Mesenchymal stem cell (in vitro differentiated cells and primary cell): ENCODE data around the gene LRRC8B.

ENCODE experiments used
- DNase-seq: peaks from one replicate; pipeline ENCODE4 v3.0.0-alpha.2; 2013
- H2AFZ ChIP-seq: one replicate; pipeline ENCODE4 v1.6.1; 2013; ENCODE audit warnings: low read depth, mild to moderate bottlenecking, control low read depth, inconsistent platforms, low read length, moderate library complexity
- H2AK5ac ChIP-seq: 2 replicates; pipeline ENCODE4 v1.6.1; 2013; ENCODE audit warnings: low read length, moderate library complexity, mild to moderate bottlenecking, inconsistent platforms; ENCODE audit not compliant: severe bottlenecking
- H2BK120ac ChIP-seq: one replicate; pipeline ENCODE4 v1.6.1; 2013; ENCODE audit warnings: low read depth, mild to moderate bottlenecking, inconsistent platforms, low read length, moderate library complexity
- H2BK12ac ChIP-seq, 2 experiments: one replicate each; pipeline ENCODE4 v1.6.1; 2013; ENCODE audit warnings: inconsistent platforms in 2 of 2, low read length in 2 of 2, mild to moderate bottlenecking in 2 of 2, moderate library complexity in 2 of 2, control low read depth in 1 of 2
- H2BK15ac ChIP-seq: one replicate; pipeline ENCODE4 v1.6.1; 2013; ENCODE audit warnings: mild to moderate bottlenecking, low read depth, inconsistent platforms; ENCODE audit not compliant: poor library complexity, severe bottlenecking
- H2BK5ac ChIP-seq: 2 replicates; pipeline ENCODE4 v1.6.1; 2013; ENCODE audit warnings: low read depth, mild to moderate bottlenecking, low read length, control low read depth, inconsistent platforms; ENCODE audit not compliant: poor library complexity, severe bottlenecking
- H3K14ac ChIP-seq, 2 experiments: one replicate each; pipeline ENCODE4 v1.6.1; 2013; ENCODE audit warnings: inconsistent platforms in 2 of 2, low read length in 2 of 2, control low read depth in 1 of 2, mild to moderate bottlenecking in 1 of 2, moderate library complexity in 1 of 2
- H3K18ac ChIP-seq, 2 experiments: one replicate each; pipeline ENCODE4 v1.6.1; 2013; ENCODE audit warnings: inconsistent platforms in 2 of 2, low read length in 2 of 2, control low read depth in 1 of 2, low read depth in 1 of 2, mild to moderate bottlenecking in 1 of 2
- H3K23ac ChIP-seq, 2 experiments: one replicate each; pipeline ENCODE4 v1.6.1; 2013; ENCODE audit warnings: inconsistent platforms in 2 of 2, low read length in 2 of 2, mild to moderate bottlenecking in 2 of 2, moderate library complexity in 2 of 2, control low read depth in 1 of 2
- H3K27ac ChIP-seq: 2 replicates; pipeline ENCODE4 v1.5.1; 2013; ENCODE audit warnings: mild to moderate bottlenecking, moderate library complexity, low read length, control low read depth, inconsistent platforms; ENCODE audit not compliant: poor library complexity, severe bottlenecking
- H3K27me3 ChIP-seq, 2 experiments: 2 replicates each; pipeline versions ENCODE4 v1.6.1 to v1.7.0; 2013; ENCODE audit warnings: low read length in 2 of 2, mild to moderate bottlenecking in 2 of 2, moderate library complexity in 2 of 2, control low read depth in 1 of 2, inconsistent platforms in 1 of 2; ENCODE audit not compliant: control insufficient read depth in 1 of 2, insufficient read depth in 1 of 2
- H3K36me3 ChIP-seq, 2 experiments: 2 replicates each; pipeline versions ENCODE4 v1.6.1 to v1.7.0; 2013; ENCODE audit warnings: low read length in 2 of 2, control low read depth in 1 of 2, inconsistent platforms in 1 of 2, low read depth in 1 of 2, mild to moderate bottlenecking in 1 of 2; ENCODE audit not compliant: insufficient read depth in 2 of 2, control insufficient read depth in 1 of 2
- H3K4ac ChIP-seq, 2 experiments: one replicate each; pipeline ENCODE4 v1.6.1; 2013; ENCODE audit warnings: inconsistent platforms in 2 of 2, low read length in 2 of 2, mild to moderate bottlenecking in 2 of 2, moderate library complexity in 2 of 2, control low read depth in 1 of 2, low read depth in 1 of 2
- H3K4me1 ChIP-seq: 2 replicates; pipeline ENCODE4 v1.6.1; 2013; ENCODE audit warnings: low read depth, low read length, control low read depth; ENCODE audit not compliant: control insufficient read depth, insufficient read depth
- H3K4me2 ChIP-seq: 2 replicates; pipeline ENCODE4 v1.6.1; 2013; ENCODE audit warnings: low read length, mild to moderate bottlenecking, inconsistent platforms; ENCODE audit not compliant: poor library complexity, severe bottlenecking
- H3K4me3 ChIP-seq, 2 experiments: 2 replicates each; pipeline versions ENCODE4 v1.5.1 to v1.7.0; 2013; ENCODE audit warnings: low read length in 2 of 2, mild to moderate bottlenecking in 2 of 2, control low read depth in 1 of 2, low read depth in 1 of 2; ENCODE audit not compliant: insufficient read depth in 1 of 2
- H3K79me1 ChIP-seq: replicated peaks from 2 replicates; pipeline ENCODE4 v1.6.1; 2013; ENCODE audit warnings: mild to moderate bottlenecking, control low read depth, low read length, inconsistent platforms; ENCODE audit not compliant: poor library complexity, severe bottlenecking
- H3K9ac ChIP-seq: 2 replicates; pipeline ENCODE4 v1.7.0; 2013; ENCODE audit warnings: mild to moderate bottlenecking, low read length, moderate library complexity
- H3K9me3 ChIP-seq: 2 replicates; pipeline ENCODE4 v1.7.0; 2013; ENCODE audit warnings: mild to moderate bottlenecking, low read length; ENCODE audit not compliant: control insufficient read depth
- H4K8ac ChIP-seq: one replicate; pipeline ENCODE4 v1.6.1; 2013; ENCODE audit warnings: inconsistent platforms, mild to moderate bottlenecking, low read length, moderate library complexity
- H4K91ac ChIP-seq: one replicate; pipeline ENCODE4 v1.6.1; 2013; ENCODE audit warnings: mild to moderate bottlenecking, low read length, inconsistent platforms
- WGBS: methylation state at CpG from one replicate; pipeline ENCODE4 v1.1.7; 2013; ENCODE audit warnings: mixed read lengths; 5-methylcytosine and 5-hydroxymethylcytosine counted together

LRRC8B gene

GRCh38 chr1:89490389-89490788 is 34.2 kb upstream of the LRRC8B start:
- no peaks in the 10 kb centered on the region for H3K36me3 ChIP-seq
- H3K4me3 ChIP-seq: no peak overlapping the region
- no peaks in the 10 kb centered on the region for H3K79me1 ChIP-seq
- DNase-seq: no peak
- H3K4ac ChIP-seq: no peak overlapping the region
- H3K27me3 ChIP-seq: peaks cover 0 to 6% of the 10 kb centered on the region in 2 experiments
- H3K14ac ChIP-seq: no peak overlapping the region
- no peak overlapping the region for H2AK5ac ChIP-seq
- H2BK15ac ChIP-seq: no peak overlapping the region
- no peaks in the 10 kb centered on the region for H3K4me1 ChIP-seq
- H3K9me3 ChIP-seq: no peaks in the 10 kb centered on the region
- H2BK12ac ChIP-seq: no peak overlapping the region
- H3K18ac ChIP-seq: no peak overlapping the region
- no peak overlapping the region for H3K9ac ChIP-seq
- H3K27ac ChIP-seq: no peak overlapping the region
- no peak overlapping the region for H3K4me2 ChIP-seq
- no peak overlapping the region for H4K8ac ChIP-seq
- H2AFZ ChIP-seq: no peak overlapping the region
- no peak overlapping the region for H3K23ac ChIP-seq
- H2BK5ac ChIP-seq: no peak overlapping the region
- no peak overlapping the region for H4K91ac ChIP-seq
- no peak overlapping the region for H2BK120ac ChIP-seq
- WGBS: 97% methylated on average over 3 of the region's 3 CpGs

- Histone ChIP-seq H2AK5ac (no peak overlapping the region), H2BK12ac (no peak overlapping the region), H3K18ac (no peak overlapping the region), H4K8ac (no peak overlapping the region), H3K27ac (no peak overlapping the region), H3K23ac (no peak overlapping the region), H3K14ac (no peak overlapping the region), H2BK15ac (no peak overlapping the region), H2BK120ac (no peak overlapping the region), H3K27me3 (peaks cover 0 to 7% of the 10 kb centered on the region in 2 experiments), H3K4me3 (no peak overlapping the region), H3K9ac (no peak overlapping the region), H3K36me3 (no peaks in the 10 kb centered on the region), H3K79me1 (no peaks in the 10 kb centered on the region), H3K4me2 (no peak overlapping the region), H3K9me3 (no peaks in the 10 kb centered on the region), H4K91ac (no peak overlapping the region), H3K4ac (no peak overlapping the region), H2BK5ac (peak overlapping the region; percentile 37), H2AFZ (no peak overlapping the region), H3K4me1 (no peaks in the 10 kb centered on the region)
- no peak for DNase-seq
- WGBS: 87% methylated on average over 3 of the region's 6 CpGs
These were observed 25.3 kb upstream of the LRRC8B start for GRCh38 chr1:89499320-89499719.

GRCh38 chr1:89502042-89502441 is 22.6 kb upstream of the LRRC8B start:
- H3K14ac ChIP-seq: no peak overlapping the region
- WGBS: no CpG with 5 or more reads among the region's 2 CpGs
- H4K91ac ChIP-seq: no peak overlapping the region
- H2BK5ac ChIP-seq: no peak overlapping the region
- no peak overlapping the region for H2BK15ac ChIP-seq
- no peak overlapping the region for H2AFZ ChIP-seq
- no peak overlapping the region for H3K4ac ChIP-seq
- no peak overlapping the region for H3K4me3 ChIP-seq
- H4K8ac ChIP-seq: no peak overlapping the region
- no peak for DNase-seq
- H3K9me3 ChIP-seq: no peaks in the 10 kb centered on the region
- H3K27ac ChIP-seq: no peak overlapping the region
- H3K9ac ChIP-seq: no peak overlapping the region
- no peak overlapping the region for H3K18ac ChIP-seq
- H3K27me3 ChIP-seq: peaks cover 0 to 20% of the 10 kb centered on the region in 2 experiments
- no peaks in the 10 kb centered on the region for H3K36me3 ChIP-seq
- no peak overlapping the region for H3K4me2 ChIP-seq
- H3K4me1 ChIP-seq: no peaks in the 10 kb centered on the region
- H3K79me1 ChIP-seq: no peaks in the 10 kb centered on the region
- H3K23ac ChIP-seq: no peak overlapping the region
- H2AK5ac ChIP-seq: no peak overlapping the region
- no peak overlapping the region for H2BK12ac ChIP-seq
- H2BK120ac ChIP-seq: no peak overlapping the region

GRCh38 chr1:89502895-89503294 is 21.7 kb upstream of the LRRC8B start:
- Histone ChIP-seq H3K18ac (no peak overlapping the region), H4K8ac (no peak overlapping the region), H3K4me1 (no peaks in the 10 kb centered on the region), H3K27ac (no peak overlapping the region), H4K91ac (no peak overlapping the region), H2BK5ac (no peak overlapping the region), H2BK120ac (no peak overlapping the region), H3K4ac (no peak overlapping the region), H3K79me1 (no peaks in the 10 kb centered on the region), H3K9ac (no peak overlapping the region), H2BK15ac (no peak overlapping the region), H3K36me3 (no peaks in the 10 kb centered on the region), H2AK5ac (no peak overlapping the region), H2BK12ac (no peak overlapping the region), H3K4me3 (no peak overlapping the region), H3K23ac (no peak overlapping the region), H3K4me2 (no peak overlapping the region), H2AFZ (no peak overlapping the region), H3K27me3 (peaks cover 0 to 20% of the 10 kb centered on the region in 2 experiments), H3K9me3 (no peaks in the 10 kb centered on the region), H3K14ac (no peak overlapping the region)
- WGBS: no CpG with 5 or more reads among the region's 1 CpG
- no peak for DNase-seq
